K562 treated with DMSO at 1 percent for 48 hours (cell line): ENCODE results near the gene TBCC. TPM values are rescaled to one million over a fixed set of nuclear protein-coding genes. Genes with fewer than 3 reads are reported as not detected.

ENCODE experiments used
- total RNA-seq: library from RNA; unstranded; fragments of 300-600 nt; gene quantifications from 2 replicates; pipeline ENCODE4 v1.2.3, GENCODE V29; 2022; ENCODE audit warnings: low replicate concordance; ENCODE audit errors: extremely low read depth

The TBCC gene, protein sequence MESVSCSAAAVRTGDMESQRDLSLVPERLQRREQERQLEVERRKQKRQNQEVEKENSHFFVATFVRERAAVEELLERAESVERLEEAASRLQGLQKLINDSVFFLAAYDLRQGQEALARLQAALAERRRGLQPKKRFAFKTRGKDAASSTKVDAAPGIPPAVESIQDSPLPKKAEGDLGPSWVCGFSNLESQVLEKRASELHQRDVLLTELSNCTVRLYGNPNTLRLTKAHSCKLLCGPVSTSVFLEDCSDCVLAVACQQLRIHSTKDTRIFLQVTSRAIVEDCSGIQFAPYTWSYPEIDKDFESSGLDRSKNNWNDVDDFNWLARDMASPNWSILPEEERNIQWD
- total RNA-seq = not detected in 2 replicates

DNA sequence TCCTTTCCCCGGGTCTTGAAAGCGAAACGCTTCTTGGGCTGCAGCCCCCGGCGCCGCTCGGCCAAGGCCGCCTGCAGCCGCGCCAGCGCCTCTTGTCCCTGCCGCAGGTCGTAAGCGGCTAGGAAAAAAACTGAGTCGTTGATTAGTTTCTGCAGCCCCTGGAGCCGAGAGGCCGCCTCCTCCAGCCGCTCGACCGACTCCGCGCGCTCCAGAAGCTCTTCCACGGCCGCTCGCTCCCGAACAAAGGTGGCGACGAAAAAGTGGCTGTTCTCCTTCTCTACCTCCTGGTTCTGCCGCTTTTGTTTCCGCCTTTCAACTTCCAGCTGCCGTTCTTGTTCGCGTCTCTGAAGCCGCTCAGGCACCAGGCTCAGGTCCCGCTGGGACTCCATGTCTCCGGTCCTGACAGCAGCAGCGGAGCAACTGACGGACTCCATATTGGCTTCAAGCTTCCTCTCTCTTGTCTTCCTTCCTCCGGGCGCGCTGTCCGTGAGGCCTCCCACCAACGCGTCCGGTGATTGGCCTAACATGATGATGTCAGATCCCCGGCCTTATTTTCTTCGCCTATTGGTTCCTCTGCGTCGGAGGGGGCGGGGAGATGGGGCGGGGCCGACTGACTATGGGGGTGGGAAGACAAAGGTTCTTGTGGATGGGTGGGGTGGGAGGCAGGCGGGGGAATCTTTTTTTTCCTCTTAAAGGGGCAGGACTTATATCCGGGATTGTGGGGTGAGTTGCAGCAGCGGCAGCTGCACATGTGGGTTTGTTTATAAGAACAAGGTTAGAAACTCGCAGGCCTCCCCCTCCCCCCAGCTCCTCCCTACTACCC, at the start of gene TBCC:
TSS of gene TBCC (minus strand) at position 464 of the 823 bp plus-strand sequence. CDS start at position 434, 30 bp downstream.

DNA sequence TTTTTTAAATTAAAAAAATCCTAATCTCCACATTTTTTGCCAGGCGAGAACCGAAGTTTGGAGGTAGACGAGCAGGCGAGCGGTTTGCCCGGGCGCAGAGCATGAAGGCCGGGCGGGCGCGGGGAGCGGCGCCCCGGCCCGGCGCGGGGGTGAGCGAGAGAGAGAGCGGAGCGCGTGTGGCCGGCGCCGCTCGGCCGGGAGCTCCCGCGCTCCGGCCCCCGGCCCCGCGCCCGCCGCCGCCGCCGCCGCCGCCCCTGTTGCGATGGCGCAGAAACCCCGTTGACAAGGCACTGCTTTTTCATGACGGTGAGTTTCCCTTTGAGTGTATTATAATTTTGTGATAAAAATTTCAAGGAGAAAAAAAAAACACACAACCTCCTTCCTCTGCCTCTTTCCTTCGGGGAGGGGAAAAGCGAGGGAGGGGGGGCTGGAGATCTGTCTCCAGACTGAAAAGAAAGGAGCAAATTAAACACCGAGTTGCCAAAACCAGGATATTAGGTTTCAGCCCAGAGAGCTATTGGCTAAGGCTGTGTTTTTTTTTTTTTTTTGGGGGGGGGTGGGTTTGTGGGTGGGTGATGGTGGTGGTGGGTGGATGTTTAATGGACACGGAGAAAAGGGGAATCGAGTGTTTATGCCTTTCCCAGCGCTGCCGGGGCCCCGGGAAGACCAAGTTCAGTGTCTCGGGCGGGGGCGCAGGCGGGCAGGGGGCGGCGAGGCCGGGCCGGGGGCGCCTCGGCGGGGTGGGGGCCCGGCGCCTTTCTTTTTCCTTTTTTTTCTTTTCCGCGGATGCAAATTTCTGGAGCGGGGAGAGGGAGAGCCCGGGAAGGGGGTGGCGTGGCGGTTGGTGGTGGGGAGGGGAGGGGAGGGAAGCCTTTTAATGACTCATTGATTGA, 36.1 kb upstream of the TBCC start, which contains the start of gene BICRAL:
TSS of gene BICRAL (plus strand) at position 257 of the 893 bp plus-strand sequence. CDS start 39,971 bp downstream, outside the sequence.

DNA sequence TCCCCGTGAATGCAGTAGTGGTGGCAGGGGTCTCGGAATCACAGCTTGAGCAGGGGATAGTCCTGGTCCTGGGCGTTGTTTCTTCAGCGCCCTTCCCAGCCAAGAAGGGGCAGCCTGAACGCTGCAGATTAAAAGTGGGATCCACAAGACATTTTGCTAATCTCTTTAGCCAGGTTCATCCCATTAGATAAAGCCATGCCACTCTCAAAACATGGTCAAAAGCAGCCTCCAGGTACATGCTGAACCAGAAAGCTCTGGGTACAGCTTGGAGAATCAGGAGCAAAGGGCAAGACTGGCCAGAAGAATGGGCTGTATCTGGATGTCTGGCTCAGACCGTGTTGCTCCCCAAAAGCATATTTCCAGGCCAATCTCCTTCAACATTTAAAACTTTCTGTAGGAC, 23.4 kb downstream of the TBCC start, which contains the start of gene PRPH2:
TSS of gene PRPH2 (minus strand) at position 101 of the 400 bp plus-strand sequence. CDS start 263 bp downstream, outside the sequence.

Other genes starting within 250 kb of the TBCC start
- not detected in 2 replicates for gene UBR2, start 182.1 kb downstream of the TBCC start, total RNA-seq
- gene PRPH2, start 23.5 kb downstream of the TBCC start, total RNA-seq = not detected in 2 replicates
- gene BICRAL, start 35.9 kb upstream of the TBCC start, total RNA-seq = not detected in 2 replicates
- gene RPL7L1, start 133.5 kb upstream of the TBCC start, total RNA-seq = not detected in 2 replicates
- gene PTCRA, start 169.9 kb upstream of the TBCC start, total RNA-seq = not detected in 2 replicates
- not detected in 2 replicates for gene CNPY3, start 183.4 kb upstream of the TBCC start, total RNA-seq
- gene GNMT, start 214.7 kb upstream of the TBCC start, total RNA-seq = not detected in 2 replicates
- not detected in 2 replicates for gene PEX6, start 233.1 kb upstream of the TBCC start, total RNA-seq
- gene PPP2R5D, start 238.5 kb upstream of the TBCC start, total RNA-seq = not detected in 2 replicates